GM23248 (cell line): Measurements from ENCODE around the gene SUPT7L.

Experiments used
- EZH2 ChIP-seq: fragments of 200-600 bp; sonication (generic); IDR thresholded peaks from 2 replicates; pipeline ENCODE4 v1.6.1; 2018; ENCODE audit warnings: antibody characterized with exemption, mild to moderate bottlenecking; ENCODE audit not compliant: insufficient read depth, poor library complexity, severe bottlenecking
- EZH2phosphoT487 ChIP-seq: fragments of 200-600 bp; sonication (generic); IDR thresholded peaks from 2 replicates; pipeline ENCODE4 v1.6.1; 2018; ENCODE audit warnings: antibody characterized with exemption, moderate library complexity, mild to moderate bottlenecking, low read depth; ENCODE audit not compliant: insufficient read depth

- TF ChIP-seq EZH2 (no peak), EZH2phosphoT487 (no peak)
Measured at GRCh38 chr2:27690052-27690451, 26.6 kb upstream of the SUPT7L start.
